GM15510 (cell line): ENCODE data around the gene NEDD4L.

Experiments
- POLR2A ChIP-seq: IDR thresholded peaks from 3 replicates; pipeline ENCODE4 v1.6.1; 2011; ENCODE audit warnings: borderline replicate concordance; ENCODE audit not compliant: insufficient read length; ENCODE audit errors: extremely low read depth

The NEDD4L gene

GRCh38 chr18:58139459-58140386 is 95.7 kb downstream of the NEDD4L start:
- no peak for TF ChIP-seq POLR2A

- no peak for TF ChIP-seq POLR2A
These were observed 96.6 kb downstream of the NEDD4L start for GRCh38 chr18:58140387-58141325.

- TF ChIP-seq POLR2A, result no peak
These were observed 99.4 kb downstream of the NEDD4L start for GRCh38 chr18:58143386-58143785.

- no peak for TF ChIP-seq POLR2A
These were observed 100.1 kb downstream of the NEDD4L start for GRCh38 chr18:58144106-58144505.

GRCh38 chr18:58144671-58145285 is 100.8 kb downstream of the NEDD4L start:
- TF ChIP-seq POLR2A, result no peak

- no peak for TF ChIP-seq POLR2A
These were observed 102.1 kb downstream of the NEDD4L start for GRCh38 chr18:58146099-58146498.

GRCh38 chr18:58148954-58149471 is 105.0 kb downstream of the NEDD4L start:
- no peak for TF ChIP-seq POLR2A

GRCh38 chr18:58150772-58151171 is 106.7 kb downstream of the NEDD4L start:
- TF ChIP-seq POLR2A, result no peak

GRCh38 chr18:58152216-58152615 is 108.2 kb downstream of the NEDD4L start:
- TF ChIP-seq POLR2A, result no peak

GRCh38 chr18:58152891-58153290 is 108.9 kb downstream of the NEDD4L start:
- no peak for TF ChIP-seq POLR2A

- no peak for TF ChIP-seq POLR2A
These were observed 112.5 kb downstream of the NEDD4L start for GRCh38 chr18:58156516-58156915.

GRCh38 chr18:58157237-58157636 is 113.2 kb downstream of the NEDD4L start:
- no peak for TF ChIP-seq POLR2A

- no peak for TF ChIP-seq POLR2A
These were observed 114.0 kb downstream of the NEDD4L start for GRCh38 chr18:58158008-58158407.

- no peak for TF ChIP-seq POLR2A
These were observed 114.4 kb downstream of the NEDD4L start for GRCh38 chr18:58158459-58158858.

GRCh38 chr18:58161659-58162058 is 117.6 kb downstream of the NEDD4L start:
- no peak for TF ChIP-seq POLR2A

GRCh38 chr18:58162127-58162526 is 118.1 kb downstream of the NEDD4L start:
- TF ChIP-seq POLR2A, result no peak
